PFSK-1 (cell line): ENCODE data around the gene SKA3.

Source experiments
- FOXP2 ChIP-seq: optimal IDR thresholded peaks from 2 replicates; pipeline ENCODE3; 2011; ENCODE audit warnings: borderline replicate concordance, control low read depth, inconsistent platforms; ENCODE audit not compliant: insufficient read depth; ENCODE audit errors: extremely low read length, extremely low read depth
- POLR2AphosphoS5 ChIP-seq: IDR thresholded peaks from 2 replicates; pipeline ENCODE4 v1.6.1; 2012; ENCODE audit warnings: low read depth, mild to moderate bottlenecking, control low read depth, low read length, moderate library complexity
- SIN3A ChIP-seq: IDR thresholded peaks from 2 replicates; pipeline ENCODE4 v1.6.1; 2012; ENCODE audit warnings: mild to moderate bottlenecking, low read length, moderate library complexity, borderline replicate concordance; ENCODE audit not compliant: insufficient read depth
- TAF1 ChIP-seq: IDR thresholded peaks from 2 replicates; pipeline ENCODE4 v1.6.1; 2012; ENCODE audit warnings: low read length, control low read depth, borderline replicate concordance; ENCODE audit not compliant: insufficient read depth
- TF ChIP-seq, protein P1 (sequence below), 2 experiments: IDR thresholded peaks; 2 replicates each; pipeline versions ENCODE4 v1.6.1 to v1.8.0; 2011 to 2012; ENCODE audit warnings: low read depth in 2 of 2, low read length in 2 of 2, control low read depth in 1 of 2, inconsistent platforms in 1 of 2, mild to moderate bottlenecking in 1 of 2, moderate library complexity in 1 of 2; ENCODE audit not compliant: insufficient read depth in 1 of 2

SKA3 gene

DNA sequence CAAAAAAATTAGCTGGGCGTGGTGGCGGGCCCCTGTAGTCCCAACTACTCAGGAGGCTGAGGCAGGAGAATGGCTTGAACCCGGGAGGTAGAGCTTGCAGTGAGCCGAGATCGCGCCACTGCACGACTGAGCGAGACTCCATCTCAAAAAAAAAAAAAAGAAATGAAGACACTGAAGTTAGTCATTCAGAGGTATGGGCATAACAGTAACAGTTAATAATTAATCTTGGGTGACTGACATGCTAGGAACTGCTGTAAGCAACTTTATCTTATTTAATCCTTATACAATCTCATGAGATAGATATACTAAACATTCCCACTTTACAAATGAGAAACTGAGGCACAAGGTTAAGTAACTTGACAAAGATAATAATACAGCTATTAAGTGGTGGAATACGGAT is 4.9 kb downstream of the SKA3 start:
- no peak for TF ChIP-seq TAF1
- TF ChIP-seq SIN3A, result no peak
- TF ChIP-seq, protein P1, sequence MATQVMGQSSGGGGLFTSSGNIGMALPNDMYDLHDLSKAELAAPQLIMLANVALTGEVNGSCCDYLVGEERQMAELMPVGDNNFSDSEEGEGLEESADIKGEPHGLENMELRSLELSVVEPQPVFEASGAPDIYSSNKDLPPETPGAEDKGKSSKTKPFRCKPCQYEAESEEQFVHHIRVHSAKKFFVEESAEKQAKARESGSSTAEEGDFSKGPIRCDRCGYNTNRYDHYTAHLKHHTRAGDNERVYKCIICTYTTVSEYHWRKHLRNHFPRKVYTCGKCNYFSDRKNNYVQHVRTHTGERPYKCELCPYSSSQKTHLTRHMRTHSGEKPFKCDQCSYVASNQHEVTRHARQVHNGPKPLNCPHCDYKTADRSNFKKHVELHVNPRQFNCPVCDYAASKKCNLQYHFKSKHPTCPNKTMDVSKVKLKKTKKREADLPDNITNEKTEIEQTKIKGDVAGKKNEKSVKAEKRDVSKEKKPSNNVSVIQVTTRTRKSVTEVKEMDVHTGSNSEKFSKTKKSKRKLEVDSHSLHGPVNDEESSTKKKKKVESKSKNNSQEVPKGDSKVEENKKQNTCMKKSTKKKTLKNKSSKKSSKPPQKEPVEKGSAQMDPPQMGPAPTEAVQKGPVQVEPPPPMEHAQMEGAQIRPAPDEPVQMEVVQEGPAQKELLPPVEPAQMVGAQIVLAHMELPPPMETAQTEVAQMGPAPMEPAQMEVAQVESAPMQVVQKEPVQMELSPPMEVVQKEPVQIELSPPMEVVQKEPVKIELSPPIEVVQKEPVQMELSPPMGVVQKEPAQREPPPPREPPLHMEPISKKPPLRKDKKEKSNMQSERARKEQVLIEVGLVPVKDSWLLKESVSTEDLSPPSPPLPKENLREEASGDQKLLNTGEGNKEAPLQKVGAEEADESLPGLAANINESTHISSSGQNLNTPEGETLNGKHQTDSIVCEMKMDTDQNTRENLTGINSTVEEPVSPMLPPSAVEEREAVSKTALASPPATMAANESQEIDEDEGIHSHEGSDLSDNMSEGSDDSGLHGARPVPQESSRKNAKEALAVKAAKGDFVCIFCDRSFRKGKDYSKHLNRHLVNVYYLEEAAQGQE (IDR thresholded peaks at IDR 0.05; ENCODE audit: insufficient read depth in 1 of 2, low read depth in 2 of 2, low read length in 2 of 2), result no peak
- TF ChIP-seq POLR2AphosphoS5, result no peak
- TF ChIP-seq FOXP2, result no peak

DNA sequence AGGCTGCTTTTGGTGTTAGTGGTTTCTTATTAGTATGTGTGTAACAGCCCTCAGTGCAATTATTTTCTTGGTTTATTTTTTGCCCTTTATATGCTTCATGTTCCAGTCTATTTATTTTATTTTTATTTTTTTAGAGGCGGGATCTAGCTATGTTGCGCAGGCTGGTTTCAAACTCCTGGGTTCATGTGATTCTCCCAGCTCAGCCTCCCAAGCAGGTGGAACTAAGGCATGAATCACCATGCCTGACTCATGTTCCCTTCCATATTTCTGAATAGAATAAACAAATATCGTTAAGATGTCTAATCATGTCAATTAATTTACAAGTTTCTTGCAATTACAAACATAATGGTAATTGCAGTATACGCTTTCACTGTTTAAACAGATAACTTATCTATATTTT is 11.7 kb downstream of the SKA3 start:
- TF ChIP-seq, protein P1 (IDR thresholded peaks at IDR 0.05; ENCODE audit: insufficient read depth in 1 of 2, low read depth in 2 of 2, low read length in 2 of 2), result no peak
- TF ChIP-seq SIN3A, result no peak
- no peak for TF ChIP-seq TAF1
- TF ChIP-seq POLR2AphosphoS5, result no peak
- TF ChIP-seq FOXP2, result no peak

DNA sequence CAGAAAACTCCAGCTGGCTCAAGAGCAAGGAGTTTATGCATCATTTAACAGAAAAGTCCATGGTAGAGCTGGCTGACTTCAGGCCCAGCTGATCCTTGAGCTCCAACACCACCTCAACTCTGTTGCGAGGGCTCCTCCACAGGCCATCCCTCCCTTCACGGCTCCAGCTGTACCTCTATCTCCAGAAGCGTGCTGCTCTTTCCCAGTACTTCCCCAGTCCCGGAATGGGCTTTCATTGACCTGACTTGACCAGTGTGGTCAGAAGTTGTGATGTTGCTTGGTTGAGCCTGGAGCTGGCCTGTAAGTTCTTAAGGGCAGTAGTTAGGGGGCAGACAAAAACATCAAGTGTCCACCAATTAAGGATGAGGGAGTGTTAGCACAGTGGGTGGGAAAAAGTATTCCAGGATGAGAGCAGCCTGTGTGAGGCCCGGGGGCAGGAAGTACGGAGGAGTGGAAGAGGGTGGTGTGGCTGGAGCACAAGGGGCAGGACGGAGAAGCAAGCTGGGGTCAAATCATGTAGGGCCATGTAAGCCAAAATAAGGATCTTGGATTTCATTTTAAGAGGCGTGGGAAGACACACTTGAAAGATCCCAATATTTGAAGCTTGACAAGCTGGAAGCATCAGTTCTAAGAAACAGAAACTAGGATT is 24.0 kb downstream of the SKA3 start:
- TF ChIP-seq FOXP2 (peak; percentile 10), SIN3A (no peak)

DNA sequence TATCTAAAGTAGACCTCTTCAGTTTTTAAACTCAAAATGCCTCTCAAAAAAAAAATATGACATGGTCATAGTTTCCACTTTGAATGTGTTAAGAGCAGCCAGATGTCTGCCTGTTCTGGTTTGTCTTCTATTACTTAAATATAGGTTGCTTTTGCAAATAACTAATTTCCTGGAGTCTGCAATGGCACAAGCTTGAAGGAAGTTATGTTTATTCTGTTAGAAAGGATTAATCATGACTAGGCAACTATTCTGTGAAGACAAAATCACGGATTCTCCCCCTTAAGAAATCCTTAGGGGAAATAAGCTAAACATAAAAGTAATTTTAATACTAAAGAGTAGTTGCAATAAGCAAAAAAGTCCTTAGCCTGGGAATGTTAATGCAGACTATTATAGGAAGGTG is 26.3 kb downstream of the SKA3 start:
- TF ChIP-seq SIN3A, result no peak
- no peak for TF ChIP-seq FOXP2
- TF ChIP-seq, protein P1 (IDR thresholded peaks at IDR 0.05; ENCODE audit: insufficient read depth in 1 of 2, low read depth in 2 of 2, low read length in 2 of 2), result no peak
- no peak for TF ChIP-seq POLR2AphosphoS5
- TF ChIP-seq TAF1, result no peak

DNA sequence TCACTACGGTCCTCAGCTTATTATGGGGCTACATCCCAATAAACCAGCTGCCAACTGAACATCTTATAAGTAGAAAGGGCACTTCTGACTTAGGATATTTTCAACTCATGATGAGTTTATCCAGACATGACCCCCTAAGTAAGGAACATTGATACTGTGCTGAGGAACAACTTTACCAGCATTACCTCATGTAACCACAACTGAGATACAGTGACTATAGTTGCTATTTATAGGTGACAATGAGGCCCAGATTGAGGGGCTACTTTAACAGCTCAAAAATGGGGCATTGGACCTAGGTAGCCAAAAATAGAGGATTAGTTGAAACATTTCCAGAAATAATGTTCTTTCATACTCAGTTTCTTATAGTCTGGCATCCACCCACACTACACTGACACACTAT is 26.8 kb downstream of the SKA3 start:
- TF ChIP-seq, protein P1 (IDR thresholded peaks at IDR 0.05; ENCODE audit: insufficient read depth in 1 of 2, low read depth in 2 of 2, low read length in 2 of 2), result no peak
- TF ChIP-seq TAF1, result no peak
- no peak for TF ChIP-seq SIN3A
- no peak for TF ChIP-seq POLR2AphosphoS5
- TF ChIP-seq FOXP2, result no peak
